ENCODE results near the gene UPK2.
A peak's percentile ranks its signal among the peaks of the same experiment; 100 is the strongest.

Gene UPK2

DNA sequence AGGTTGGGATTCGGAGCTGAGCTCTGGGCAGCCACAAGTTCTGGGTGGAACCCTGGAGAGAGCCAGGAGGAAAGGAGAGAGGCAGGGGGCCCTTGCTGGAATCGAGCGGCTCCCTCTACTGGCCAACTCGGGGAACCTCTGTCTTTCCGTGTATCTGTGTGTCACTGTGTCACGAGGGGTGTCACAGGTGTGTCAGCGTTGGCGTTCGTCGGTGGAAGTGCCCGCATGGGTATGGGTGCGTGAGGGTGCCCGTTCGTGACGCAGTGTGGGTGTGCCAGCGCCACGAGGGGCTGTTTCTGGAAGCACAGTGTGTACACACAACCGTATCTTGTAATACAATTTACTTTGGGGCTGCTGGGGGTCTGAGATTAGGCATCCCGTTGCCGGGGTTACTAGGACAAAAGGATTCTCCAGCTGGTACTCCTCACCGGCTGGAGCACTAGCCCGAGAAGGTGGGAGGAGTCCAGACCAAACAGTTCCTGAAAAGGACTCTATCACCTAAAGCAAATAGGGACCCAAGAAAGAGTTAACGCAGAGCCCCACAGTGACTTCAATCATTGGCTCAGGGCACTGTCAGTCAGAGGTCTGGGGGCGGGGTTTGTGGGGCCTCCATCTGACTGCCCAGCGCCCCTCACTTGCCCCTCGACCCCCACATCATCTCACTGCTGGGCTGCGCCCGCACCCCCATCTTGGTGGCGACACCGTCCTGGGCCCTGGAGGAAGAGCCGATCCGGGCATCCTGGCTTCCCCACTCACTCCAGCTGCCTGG is 27.8 kb upstream of the UPK2 start:
- H3K9me3 ChIP-seq (ENCODE audit: control insufficient read depth, low read length), result no peaks in the 10 kb centered on the region
- H3K4me3 ChIP-seq (ENCODE audit: insufficient read depth, low read depth, low read length, poor library complexity, severe bottlenecking), result peak overlapping the region; percentile 83
- peaks cover 32% of the 10 kb centered on the region for H3K4me1 ChIP-seq (ENCODE audit: control insufficient read depth, insufficient read depth, low read length, poor library complexity, severe bottlenecking)
- H3K27ac ChIP-seq (ENCODE audit: insufficient read depth, low read length, poor library complexity, severe bottlenecking), result peak overlapping the region; percentile 98
- DNase-seq, result peak; percentile 94 to 96 (median 95)
- H3K27me3 ChIP-seq (replicated peaks; ENCODE audit: control insufficient read depth, insufficient read depth, low read length, poor library complexity, severe bottlenecking), result no peaks in the 10 kb centered on the region
- H3K36me3 ChIP-seq (ENCODE audit: control insufficient read depth, insufficient read depth, low read length), result peaks cover 5% of the 10 kb centered on the region

DNA sequence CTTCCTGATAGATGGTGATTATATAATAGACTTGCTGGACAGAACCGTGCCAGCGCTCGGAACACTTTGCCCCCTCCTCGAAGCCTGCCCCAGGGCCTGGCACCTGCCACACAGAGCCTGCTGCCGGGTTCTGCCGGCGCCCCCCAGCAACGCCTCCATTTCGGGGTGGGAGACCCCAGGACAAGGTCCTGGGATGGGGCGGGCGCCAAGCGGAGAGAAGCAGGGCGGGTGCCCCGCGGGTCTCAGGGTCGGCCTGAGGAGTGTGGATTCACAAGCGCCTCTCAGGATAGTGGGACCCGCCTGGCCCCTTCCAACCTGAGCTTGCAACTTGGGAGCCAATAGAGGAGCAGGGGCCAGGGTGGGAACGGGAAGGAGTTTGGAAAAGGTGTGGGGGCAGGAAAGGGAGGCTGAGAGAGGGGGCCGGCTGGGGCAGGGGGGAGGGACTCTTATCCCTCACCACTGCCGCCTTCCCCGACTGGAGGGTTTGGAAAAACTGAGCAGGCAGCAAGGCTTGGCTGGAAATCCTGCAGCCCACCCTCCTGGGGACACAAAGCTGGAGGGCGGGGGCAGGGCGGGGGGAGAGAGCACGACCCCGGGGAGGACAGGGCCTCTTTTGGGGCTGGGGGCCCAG is 27.1 kb upstream of the UPK2 start:
- Histone ChIP-seq H3K27ac (ENCODE audit: insufficient read depth, low read length, poor library complexity, severe bottlenecking) (peak overlapping the region; percentile 98), H3K27me3 (replicated peaks; ENCODE audit: control insufficient read depth, insufficient read depth, low read length, poor library complexity, severe bottlenecking) (no peaks in the 10 kb centered on the region), H3K9me3 (ENCODE audit: control insufficient read depth, low read length) (no peaks in the 10 kb centered on the region), H3K4me3 (ENCODE audit: insufficient read depth, low read depth, low read length, poor library complexity, severe bottlenecking) (peak overlapping the region; percentile 83), H3K4me1 (ENCODE audit: control insufficient read depth, insufficient read depth, low read length, poor library complexity, severe bottlenecking) (peaks cover 25% of the 10 kb centered on the region), H3K36me3 (ENCODE audit: control insufficient read depth, insufficient read depth, low read length) (no peaks in the 10 kb centered on the region)
- DNase-seq, result no peak

DNA sequence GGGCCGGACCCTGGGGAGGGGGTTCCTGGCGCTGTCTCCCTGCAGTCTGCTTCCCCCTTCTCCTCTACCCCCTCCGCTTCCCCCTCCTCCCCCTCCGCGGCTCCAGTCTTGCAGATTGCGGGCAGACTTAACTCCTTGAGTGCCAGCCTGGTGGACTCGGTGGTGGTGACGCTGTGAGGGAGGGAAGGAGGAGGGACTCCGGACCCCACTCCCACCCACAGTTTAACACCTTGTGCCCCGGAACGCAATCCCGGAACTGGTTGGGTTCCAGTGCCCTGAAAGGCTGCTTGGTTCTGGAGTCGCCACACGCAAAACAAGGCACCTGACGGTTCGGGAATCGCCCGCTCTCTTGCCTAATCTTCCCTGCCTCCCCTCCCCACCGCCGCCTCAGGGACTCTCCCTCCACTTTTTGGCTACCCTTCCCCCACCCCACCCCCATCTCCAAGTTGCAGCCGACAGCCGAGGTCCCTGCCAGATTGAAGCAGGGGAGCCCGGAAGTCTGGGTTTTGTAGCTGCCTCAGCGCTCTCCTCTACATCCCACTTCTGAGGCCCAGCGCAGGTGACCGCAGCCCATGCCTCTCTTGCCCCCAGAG is 26.5 kb upstream of the UPK2 start:
- Histone ChIP-seq H3K27ac (ENCODE audit: insufficient read depth, low read length, poor library complexity, severe bottlenecking) (peak overlapping the region; percentile 98), H3K4me1 (ENCODE audit: control insufficient read depth, insufficient read depth, low read length, poor library complexity, severe bottlenecking) (peaks cover 25% of the 10 kb centered on the region), H3K36me3 (ENCODE audit: control insufficient read depth, insufficient read depth, low read length) (no peaks in the 10 kb centered on the region), H3K27me3 (replicated peaks; ENCODE audit: control insufficient read depth, insufficient read depth, low read length, poor library complexity, severe bottlenecking) (no peaks in the 10 kb centered on the region), H3K9me3 (ENCODE audit: control insufficient read depth, low read length) (no peaks in the 10 kb centered on the region), H3K4me3 (ENCODE audit: insufficient read depth, low read depth, low read length, poor library complexity, severe bottlenecking) (peak overlapping the region; percentile 83)
- DNase-seq, result peak; percentile 75 to 76 (median 75)

- H3K4me1 ChIP-seq (ENCODE audit: control insufficient read depth, insufficient read depth, low read length, poor library complexity, severe bottlenecking), result peaks cover 25% of the 10 kb centered on the region
Measured at GRCh38 chr11:118930094-118930712, 25.9 kb upstream of the UPK2 start.

GRCh38 chr11:118931571-118931970 is 24.5 kb upstream of the UPK2 start:
- Histone ChIP-seq H3K27ac (ENCODE audit: insufficient read depth, low read length, poor library complexity, severe bottlenecking) (no peak overlapping the region), H3K9me3 (ENCODE audit: control insufficient read depth, low read length) (no peaks in the 10 kb centered on the region), H3K27me3 (replicated peaks; ENCODE audit: control insufficient read depth, insufficient read depth, low read length, poor library complexity, severe bottlenecking) (no peaks in the 10 kb centered on the region), H3K36me3 (ENCODE audit: control insufficient read depth, insufficient read depth, low read length) (no peaks in the 10 kb centered on the region), H3K4me1 (ENCODE audit: control insufficient read depth, insufficient read depth, low read length, poor library complexity, severe bottlenecking) (peaks cover 25% of the 10 kb centered on the region), H3K4me3 (ENCODE audit: insufficient read depth, low read depth, low read length, poor library complexity, severe bottlenecking) (no peak overlapping the region)
- DNase-seq, result no peak

More at GRCh38 chr11:118930094-118930712, 25.9 kb upstream of the UPK2 start:
- H3K36me3 ChIP-seq (ENCODE audit: control insufficient read depth, insufficient read depth, low read length), result no peaks in the 10 kb centered on the region
- H3K9me3 ChIP-seq (ENCODE audit: control insufficient read depth, low read length), result no peaks in the 10 kb centered on the region
- peak overlapping the region; percentile 83 for H3K4me3 ChIP-seq (ENCODE audit: insufficient read depth, low read depth, low read length, poor library complexity, severe bottlenecking)
- peak overlapping the region; percentile 98 for H3K27ac ChIP-seq (ENCODE audit: insufficient read depth, low read length, poor library complexity, severe bottlenecking)
- no peaks in the 10 kb centered on the region for H3K27me3 ChIP-seq (replicated peaks; ENCODE audit: control insufficient read depth, insufficient read depth, low read length, poor library complexity, severe bottlenecking)
- peak; percentile 78 to 83 (median 79) for DNase-seq

DNA sequence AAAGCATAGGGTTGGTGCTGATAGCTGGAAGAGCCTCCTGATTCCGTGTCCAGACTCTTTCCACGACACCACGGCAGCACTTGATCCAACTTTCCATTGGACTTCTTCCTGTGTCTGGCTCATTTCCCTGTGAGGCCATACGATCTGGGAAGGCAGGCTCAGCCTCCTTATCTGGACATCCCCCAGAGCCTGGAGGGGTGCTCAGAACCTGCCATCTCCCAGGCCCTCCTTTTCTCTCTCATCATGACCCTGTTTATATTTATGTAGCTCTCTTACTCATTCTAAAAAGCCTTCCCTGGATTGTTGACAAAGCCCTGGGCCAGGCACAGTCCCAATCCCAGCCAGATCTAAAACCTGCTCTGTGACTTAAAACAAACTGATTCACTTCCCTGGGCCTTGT is 22.6 kb upstream of the UPK2 start:
- H3K36me3 ChIP-seq (ENCODE audit: control insufficient read depth, insufficient read depth, low read length), result no peaks in the 10 kb centered on the region
- H3K9me3 ChIP-seq (ENCODE audit: control insufficient read depth, low read length), result no peaks in the 10 kb centered on the region
- no peak for DNase-seq
- H3K4me1 ChIP-seq (ENCODE audit: control insufficient read depth, insufficient read depth, low read length, poor library complexity, severe bottlenecking), result peaks cover 10% of the 10 kb centered on the region
- H3K27ac ChIP-seq (ENCODE audit: insufficient read depth, low read length, poor library complexity, severe bottlenecking), result no peak overlapping the region
- no peak overlapping the region for H3K4me3 ChIP-seq (ENCODE audit: insufficient read depth, low read depth, low read length, poor library complexity, severe bottlenecking)
- H3K27me3 ChIP-seq (replicated peaks; ENCODE audit: control insufficient read depth, insufficient read depth, low read length, poor library complexity, severe bottlenecking), result no peaks in the 10 kb centered on the region

- Histone ChIP-seq H3K27me3 (replicated peaks; ENCODE audit: control insufficient read depth, insufficient read depth, low read length, poor library complexity, severe bottlenecking) (no peaks in the 10 kb centered on the region), H3K9me3 (ENCODE audit: control insufficient read depth, low read length) (no peaks in the 10 kb centered on the region), H3K27ac (ENCODE audit: insufficient read depth, low read length, poor library complexity, severe bottlenecking) (no peak overlapping the region), H3K4me1 (ENCODE audit: control insufficient read depth, insufficient read depth, low read length, poor library complexity, severe bottlenecking) (peaks cover 15% of the 10 kb centered on the region), H3K36me3 (ENCODE audit: control insufficient read depth, insufficient read depth, low read length) (no peaks in the 10 kb centered on the region), H3K4me3 (ENCODE audit: insufficient read depth, low read depth, low read length, poor library complexity, severe bottlenecking) (no peak overlapping the region)
- no peak for DNase-seq
Measured at GRCh38 chr11:118935376-118935775, 20.7 kb upstream of the UPK2 start.

GRCh38 chr11:118938491-118939403 is 17.4 kb upstream of the UPK2 start:
- H3K4me3 ChIP-seq (ENCODE audit: insufficient read depth, low read depth, low read length, poor library complexity, severe bottlenecking), result no peak overlapping the region
- no peak overlapping the region for H3K27ac ChIP-seq (ENCODE audit: insufficient read depth, low read length, poor library complexity, severe bottlenecking)
- no peaks in the 10 kb centered on the region for H3K36me3 ChIP-seq (ENCODE audit: control insufficient read depth, insufficient read depth, low read length)
- DNase-seq, result no peak
- H3K27me3 ChIP-seq (replicated peaks; ENCODE audit: control insufficient read depth, insufficient read depth, low read length, poor library complexity, severe bottlenecking), result no peaks in the 10 kb centered on the region
- peaks cover 18% of the 10 kb centered on the region for H3K4me1 ChIP-seq (ENCODE audit: control insufficient read depth, insufficient read depth, low read length, poor library complexity, severe bottlenecking)
- H3K9me3 ChIP-seq (ENCODE audit: control insufficient read depth, low read length), result no peaks in the 10 kb centered on the region

- H3K4me3 ChIP-seq (ENCODE audit: insufficient read depth, low read depth, low read length, poor library complexity, severe bottlenecking), result no peak overlapping the region
- H3K4me1 ChIP-seq (ENCODE audit: control insufficient read depth, insufficient read depth, low read length, poor library complexity, severe bottlenecking), result peaks cover 18% of the 10 kb centered on the region
- no peaks in the 10 kb centered on the region for H3K27me3 ChIP-seq (replicated peaks; ENCODE audit: control insufficient read depth, insufficient read depth, low read length, poor library complexity, severe bottlenecking)
- H3K27ac ChIP-seq (ENCODE audit: insufficient read depth, low read length, poor library complexity, severe bottlenecking), result no peak overlapping the region
- H3K9me3 ChIP-seq (ENCODE audit: control insufficient read depth, low read length), result no peaks in the 10 kb centered on the region
- H3K36me3 ChIP-seq (ENCODE audit: control insufficient read depth, insufficient read depth, low read length), result no peaks in the 10 kb centered on the region
- DNase-seq, result no peak
Measured at GRCh38 chr11:118939404-118939915, 16.6 kb upstream of the UPK2 start.
